ENCODE measurements around the gene SFPQ.
"Not testable (repeated sequence)": the region's sequence is repeated elsewhere in the genome, so short reads cannot be mapped to it uniquely, and the experiment has no call there.

The SFPQ gene

GRCh38 chr1:35186239-35186638 lies 6.7 kb downstream of the SFPQ start:
- no peak for DNase-seq (ENCODE audit: low spot score)

DNA sequence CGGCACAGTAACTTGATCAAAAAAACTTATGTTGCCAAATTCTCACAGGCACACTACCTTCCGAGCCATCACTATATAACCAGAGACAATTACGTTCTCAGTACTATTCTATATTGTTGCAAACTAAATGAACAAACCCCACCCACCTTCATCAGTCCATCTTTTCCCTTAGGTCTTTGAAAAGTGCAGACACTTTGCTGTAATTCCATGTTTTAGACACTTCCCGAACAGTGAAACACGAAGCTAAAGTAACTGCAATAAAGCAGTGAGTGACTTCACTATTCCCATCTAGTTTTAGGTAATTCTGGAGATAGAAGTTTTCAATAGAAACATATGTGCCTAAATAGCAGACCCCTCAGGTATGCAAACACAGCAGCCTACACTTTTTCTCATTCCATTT lies 7.7 kb downstream of the SFPQ start:
- no peak for DNase-seq (ENCODE audit: low spot score)

- DNase-seq (ENCODE audit: low spot score), result no peak
Measured at GRCh38 chr1:35184495-35185199, 8.3 kb downstream of the SFPQ start.

DNA sequence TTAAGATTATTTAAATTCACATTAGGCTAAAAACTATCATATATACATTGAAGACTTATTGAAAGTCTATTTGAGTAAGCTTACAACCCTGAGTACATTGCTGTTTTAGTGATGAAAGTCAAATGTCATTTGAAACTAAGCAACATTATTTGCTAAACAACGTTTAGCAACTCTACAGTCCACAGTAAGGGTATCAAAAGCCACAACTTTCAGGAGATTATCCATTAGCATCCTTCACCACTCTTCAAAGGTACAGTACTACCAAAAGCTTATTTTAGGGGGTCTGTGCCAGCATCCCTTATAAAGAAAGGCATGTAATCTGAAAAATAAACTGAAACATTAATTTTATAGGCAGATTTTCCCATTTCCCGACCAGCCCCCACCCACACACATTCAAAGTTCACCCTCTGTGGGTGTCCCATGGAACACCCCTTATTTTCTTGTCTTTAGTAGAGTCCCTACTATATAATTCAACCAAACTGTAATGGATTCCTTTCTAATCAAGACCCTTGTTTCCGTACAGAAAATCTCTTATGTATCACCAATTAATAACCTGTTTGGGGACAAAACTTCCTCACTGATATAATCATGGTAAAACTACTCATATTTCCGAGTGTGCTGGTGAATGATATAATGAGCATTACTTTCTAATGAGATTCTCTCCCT lies 11.0 kb downstream of the SFPQ start:
- DNase-seq (ENCODE audit: low spot score), result no peak

- no peak for DNase-seq (ENCODE audit: low spot score)
Measured at GRCh38 chr1:35180776-35181374, 12.1 kb downstream of the SFPQ start.

DNA sequence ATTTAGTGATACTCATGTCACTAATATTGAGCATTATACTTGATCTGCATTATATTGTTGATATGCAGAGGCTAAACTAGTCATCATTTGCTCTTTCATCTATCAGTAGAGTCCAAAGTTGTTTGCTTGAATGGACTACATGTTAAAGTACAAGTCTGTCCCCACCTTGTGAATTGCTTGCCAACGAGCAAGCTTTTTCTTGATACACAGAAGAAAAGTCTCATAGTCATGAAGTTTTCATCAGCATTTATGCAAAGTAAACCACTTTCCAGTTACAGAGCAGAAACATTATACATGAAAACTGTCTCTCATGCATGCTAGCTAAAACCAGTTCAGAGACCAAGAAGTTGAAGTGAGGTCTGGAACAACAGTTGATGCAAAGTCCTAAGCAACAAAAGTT lies 13.0 kb downstream of the SFPQ start:
- no peak for DNase-seq (ENCODE audit: low spot score)

DNA sequence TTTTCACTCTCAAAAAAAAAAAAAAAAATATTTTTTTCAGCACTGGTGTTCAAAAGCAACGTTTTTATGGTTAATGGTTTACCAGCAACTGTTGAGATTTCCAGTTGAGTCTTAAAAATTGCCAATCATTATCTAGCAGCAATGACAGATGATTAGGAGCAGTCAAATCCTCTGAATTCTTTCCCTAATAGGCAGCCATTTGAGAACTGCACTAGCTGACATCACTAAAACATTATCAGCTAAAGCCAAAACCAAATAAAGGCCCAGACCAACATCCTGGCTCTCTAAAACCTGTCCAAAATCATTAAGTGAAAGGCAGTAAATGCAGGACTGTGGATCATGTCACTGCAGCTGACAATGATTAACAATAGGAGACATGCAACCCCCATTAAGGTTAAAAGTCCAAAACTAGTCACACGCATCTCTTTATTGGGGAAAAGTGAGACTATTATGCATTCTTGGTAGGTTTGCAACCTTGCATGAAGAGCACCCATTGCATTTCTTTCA lies 14.0 kb downstream of the SFPQ start:
- no peak for DNase-seq (ENCODE audit: low spot score)

- DNase-seq (ENCODE audit: low spot score), result no peak
Measured at GRCh38 chr1:35178295-35178695, 14.7 kb downstream of the SFPQ start.

DNA sequence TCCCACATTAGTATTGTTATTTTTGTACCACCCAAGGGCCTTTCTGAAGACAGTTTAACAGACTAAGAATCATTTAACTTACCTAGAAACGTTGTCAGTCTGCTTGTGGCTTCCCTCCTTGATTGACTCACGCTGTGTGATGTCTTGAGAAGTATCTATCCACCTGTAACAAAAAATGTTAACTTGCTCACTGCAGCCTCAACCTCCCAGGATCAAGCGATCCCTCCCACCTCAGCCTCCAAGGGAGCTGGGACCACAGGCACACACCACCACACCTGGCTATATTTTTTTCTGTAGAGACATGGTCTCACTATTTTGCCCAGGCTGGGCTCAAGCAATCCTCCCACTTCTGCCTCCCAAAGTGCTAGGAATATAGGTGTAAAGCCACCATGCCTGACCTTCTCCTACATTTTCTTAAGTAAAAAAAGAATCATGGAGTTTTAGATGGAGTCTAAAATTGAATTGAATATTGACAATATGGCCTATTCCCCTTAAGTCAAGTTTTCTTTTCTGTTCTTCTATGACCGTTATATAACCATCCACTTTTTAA lies 15.6 kb downstream of the SFPQ start:
- no peak for DNase-seq (ENCODE audit: low spot score)

DNA sequence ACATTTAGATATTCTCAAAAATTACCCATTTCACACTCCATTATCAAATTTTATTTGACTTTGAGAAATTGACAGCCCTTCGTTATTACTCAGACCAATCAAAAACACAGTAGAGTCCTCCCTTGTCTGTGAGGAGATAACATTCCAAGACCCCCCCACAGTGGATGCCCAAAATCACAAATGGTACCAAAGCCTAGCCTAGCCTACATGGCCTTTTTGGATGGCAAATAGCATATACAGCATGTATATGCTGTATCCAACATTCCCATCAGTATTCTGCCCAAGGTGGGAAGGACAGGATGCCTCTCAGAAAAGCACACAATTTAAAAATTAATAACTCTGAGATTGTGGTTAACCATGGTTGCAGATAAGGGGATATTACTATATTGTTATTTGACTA lies 17.3 kb downstream of the SFPQ start:
- no peak for DNase-seq (ENCODE audit: low spot score)

GRCh38 chr1:35175098-35175576 lies 17.8 kb downstream of the SFPQ start:
- no peak for DNase-seq (ENCODE audit: low spot score)

DNA sequence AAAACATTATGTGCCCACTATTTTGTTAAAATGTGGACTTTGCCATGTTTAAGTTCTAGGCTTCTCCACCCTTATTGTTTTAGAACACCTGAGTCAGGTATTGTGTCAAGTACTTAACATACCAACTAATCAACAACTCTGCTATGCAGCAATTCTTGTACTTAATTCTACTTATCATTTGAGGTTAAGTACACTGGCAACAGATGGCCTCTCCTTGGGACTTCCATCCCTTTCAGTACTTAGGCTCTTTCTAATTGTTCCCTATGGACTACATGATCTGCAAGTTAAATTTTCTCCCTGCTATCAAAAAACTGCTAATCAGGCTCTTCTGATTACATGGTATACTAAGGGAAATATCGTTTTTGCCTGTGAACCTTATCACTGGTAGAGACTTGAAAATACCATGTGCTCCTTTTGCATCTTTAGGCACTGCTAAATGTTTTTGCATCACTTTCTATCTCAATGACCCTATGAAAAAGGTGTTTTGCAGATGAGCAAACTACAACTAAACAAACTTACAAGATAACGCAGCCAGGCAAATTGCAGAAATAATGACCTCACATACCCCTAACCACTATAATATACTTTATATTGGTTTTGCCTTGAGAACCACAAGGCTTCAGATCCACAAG lies 18.9 kb downstream of the SFPQ start:
- no peak for DNase-seq (ENCODE audit: low spot score)

DNA sequence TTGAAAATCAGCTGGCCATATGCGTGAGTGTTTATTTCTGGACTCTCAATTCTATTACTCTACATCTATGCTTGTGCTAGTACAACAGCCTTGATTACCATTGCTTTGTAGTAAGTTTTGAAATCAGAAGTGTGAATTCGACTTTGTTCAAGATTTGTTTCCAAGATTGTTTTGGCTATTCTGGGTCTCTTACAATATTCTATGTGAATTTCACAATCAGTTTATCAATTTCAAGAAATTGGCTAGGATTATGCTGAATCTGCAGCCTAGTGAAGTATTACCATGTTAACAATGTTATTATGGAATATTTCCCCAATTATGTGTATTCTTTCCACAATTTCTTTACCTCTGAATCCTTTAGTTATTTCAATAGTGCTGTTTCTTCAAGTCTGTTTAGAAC lies 19.5 kb downstream of the SFPQ start:
- DNase-seq (ENCODE audit: low spot score), result no peak

GRCh38 chr1:35172022-35172421 lies 20.9 kb downstream of the SFPQ start:
- DNase-seq (ENCODE audit: low spot score), result no peak

DNA sequence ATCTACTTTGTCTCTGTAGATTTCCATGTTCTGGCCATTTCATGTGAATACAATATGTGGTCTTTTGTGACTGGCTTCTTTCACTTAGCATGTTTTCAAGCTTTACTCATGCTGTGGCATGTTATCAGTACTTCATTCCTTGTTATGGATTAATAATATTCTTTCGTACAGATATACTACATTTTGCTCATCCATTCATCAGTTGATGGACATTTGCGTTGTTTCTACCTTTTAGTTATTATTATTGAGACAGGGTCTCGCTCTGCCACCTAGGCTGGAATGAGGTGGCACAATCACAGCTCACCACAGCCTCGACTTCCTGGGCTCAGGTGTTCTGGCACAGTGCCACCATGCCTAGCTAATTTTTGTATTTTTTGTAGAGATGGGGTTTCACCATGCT lies 21.4 kb downstream of the SFPQ start:
- DNase-seq (ENCODE audit: low spot score), result no peak

DNA sequence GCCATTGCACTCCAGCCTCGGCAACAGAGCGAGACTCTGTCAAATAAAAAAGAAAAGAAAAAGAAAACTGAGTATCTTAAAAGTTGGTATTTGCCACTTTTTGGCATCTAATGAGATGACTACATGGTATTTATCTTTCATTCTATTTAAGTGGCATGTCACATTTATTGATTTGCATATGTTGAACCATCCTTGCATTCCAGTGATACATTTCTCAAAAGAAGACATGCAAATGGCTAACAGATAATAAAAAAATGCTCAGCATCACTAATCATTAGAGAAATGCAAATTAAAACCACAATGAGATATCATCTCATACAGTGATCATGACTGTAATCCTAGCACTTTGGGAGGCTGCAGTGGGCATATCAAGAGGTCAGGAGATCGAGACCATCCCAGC lies 28.1 kb downstream of the SFPQ start:
- no peak for DNase-seq (ENCODE audit: low spot score)

- no peak for DNase-seq (ENCODE audit: low spot score)
Measured at GRCh38 chr1:35151220-35151619, 41.7 kb downstream of the SFPQ start.

DNA sequence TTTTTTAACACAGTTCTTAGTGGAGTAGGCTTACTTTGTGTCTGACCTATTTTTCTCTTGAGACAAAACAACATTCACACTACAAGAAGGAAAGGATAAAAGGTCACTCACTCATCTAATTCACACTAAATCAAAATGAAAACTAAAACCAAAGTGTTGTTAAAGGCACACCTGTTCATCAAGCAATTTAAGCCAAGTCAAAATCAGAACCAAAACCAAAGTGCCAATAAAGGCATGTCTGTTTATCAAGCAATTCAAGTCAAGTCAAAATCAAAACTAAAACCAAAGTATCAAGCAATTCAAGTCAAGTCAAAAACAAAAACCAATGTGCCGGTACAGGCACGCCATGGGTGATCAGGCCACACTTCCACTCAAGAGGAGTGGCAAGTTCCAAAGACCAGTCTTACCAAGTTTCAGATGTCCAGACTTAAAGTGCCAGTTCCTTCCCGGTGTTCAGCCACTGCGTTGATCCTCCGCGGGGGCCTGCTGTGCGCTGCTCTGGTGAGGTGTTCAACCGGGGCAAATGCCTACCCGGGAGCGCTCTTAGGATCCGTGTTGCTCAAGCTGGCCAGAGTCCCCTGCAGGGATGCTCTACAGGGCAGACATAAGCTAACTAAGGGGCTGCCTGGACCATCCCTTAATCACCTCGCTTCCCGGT lies 46.9 kb downstream of the SFPQ start:
- DNase-seq (ENCODE audit: low spot score), result not testable (repeated sequence)

GRCh38 chr1:35143737-35144508 lies 49.0 kb downstream of the SFPQ start:
- no peak for DNase-seq (ENCODE audit: low spot score)

DNA sequence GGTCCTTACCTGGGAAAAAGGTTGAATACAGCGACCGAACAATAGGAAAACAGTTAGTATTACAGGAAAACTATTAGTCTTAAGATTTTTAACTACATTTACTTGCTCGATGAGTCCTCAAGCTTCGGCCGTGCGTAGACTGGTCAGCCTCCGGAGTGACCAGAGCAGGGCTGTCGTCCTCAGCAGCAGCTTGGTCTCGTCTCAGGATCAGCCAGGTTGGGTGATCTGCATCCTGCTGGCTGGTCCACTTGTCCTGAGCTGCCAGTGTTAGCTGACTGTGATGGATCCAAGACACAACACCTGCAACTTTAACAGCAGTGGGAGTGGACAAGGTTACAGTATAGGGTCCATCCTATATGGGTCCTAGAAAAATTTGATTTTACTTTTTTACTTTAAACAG lies 50.2 kb downstream of the SFPQ start:
- DNase-seq (ENCODE audit: low spot score), result not testable (repeated sequence)

DNA sequence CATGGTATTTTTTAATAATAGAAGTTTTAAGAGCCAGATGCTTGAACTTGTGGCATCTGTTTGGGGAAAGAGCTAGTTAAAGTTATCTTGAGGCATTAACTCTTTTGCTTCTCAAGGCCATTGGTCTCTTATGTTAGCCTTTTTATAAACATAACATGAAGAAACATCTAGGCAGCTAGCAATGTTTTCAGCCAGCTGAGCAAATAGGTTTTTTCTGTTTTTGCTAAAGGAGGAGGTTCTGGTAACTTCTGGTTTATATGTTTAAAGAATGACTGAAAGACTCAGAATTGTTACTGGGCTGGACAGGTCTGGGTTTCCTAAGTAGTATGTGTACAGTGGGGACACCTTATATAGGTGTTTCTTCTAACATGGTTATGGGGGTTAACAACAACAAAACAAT lies 50.7 kb downstream of the SFPQ start:
- DNase-seq (ENCODE audit: low spot score), result not testable (repeated sequence)

All from CD4-positive, alpha-beta T cell treated with Interleukin-15 for 4 hours (primary cell).